HG03159 (cell line): Measurements from ENCODE around the gene DAG1.

ENCODE experiments used
- ATAC-seq: cut with Tn5 transposase; IDR thresholded peaks from one replicate; pipeline ENCODE4 v1.9.1; 2021; ENCODE audit warnings: mild to moderate bottlenecking, moderate library complexity; ENCODE audit not compliant: unreplicated experiment

DAG1 gene

DNA sequence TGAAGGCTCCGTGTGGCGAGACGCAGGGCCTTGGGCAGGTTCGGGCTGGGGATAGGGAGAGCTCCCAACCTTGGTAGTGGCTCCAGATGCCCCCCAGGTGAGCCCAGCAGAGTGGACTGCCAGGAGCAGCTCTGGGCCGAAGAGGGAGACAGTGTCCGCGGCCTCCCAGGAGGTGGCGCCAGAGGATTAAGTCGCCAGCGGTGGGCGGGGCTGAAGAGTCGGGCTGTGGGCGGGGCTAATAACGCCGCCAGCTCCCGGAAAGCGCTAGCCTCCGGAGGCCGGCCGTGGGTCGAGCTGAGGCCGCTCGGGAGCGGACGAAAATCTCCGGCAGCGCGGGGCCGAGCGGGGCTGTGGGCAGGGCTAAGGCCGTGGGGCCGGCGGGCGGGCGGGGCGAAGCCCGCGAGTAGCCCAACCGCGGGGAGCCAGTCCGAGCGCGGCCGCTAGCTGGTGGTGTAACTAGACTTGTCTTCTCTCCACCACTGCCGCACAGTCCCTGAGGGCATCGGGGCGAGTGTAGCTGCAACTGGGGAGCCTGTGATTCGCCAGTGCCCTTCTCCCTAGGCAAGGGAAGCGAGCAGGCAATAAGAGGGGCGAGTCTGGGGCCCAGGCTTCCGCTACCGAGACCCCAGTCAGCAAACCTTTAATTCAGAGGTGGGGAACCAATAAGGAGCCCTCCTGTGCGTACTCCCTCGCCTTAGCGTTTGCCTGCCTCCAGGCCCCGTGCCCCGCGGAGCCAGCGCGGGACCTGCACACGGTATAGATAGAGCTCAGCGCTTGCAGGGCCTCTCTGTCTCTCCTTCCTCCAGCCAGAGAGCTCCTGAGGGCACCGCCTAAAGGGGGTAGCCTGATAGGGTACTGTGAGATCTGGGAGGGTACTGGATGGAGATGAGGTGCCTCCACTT, 69.8 kb downstream of the DAG1 start:
- ATAC-seq: peak; percentile 79

DNA sequence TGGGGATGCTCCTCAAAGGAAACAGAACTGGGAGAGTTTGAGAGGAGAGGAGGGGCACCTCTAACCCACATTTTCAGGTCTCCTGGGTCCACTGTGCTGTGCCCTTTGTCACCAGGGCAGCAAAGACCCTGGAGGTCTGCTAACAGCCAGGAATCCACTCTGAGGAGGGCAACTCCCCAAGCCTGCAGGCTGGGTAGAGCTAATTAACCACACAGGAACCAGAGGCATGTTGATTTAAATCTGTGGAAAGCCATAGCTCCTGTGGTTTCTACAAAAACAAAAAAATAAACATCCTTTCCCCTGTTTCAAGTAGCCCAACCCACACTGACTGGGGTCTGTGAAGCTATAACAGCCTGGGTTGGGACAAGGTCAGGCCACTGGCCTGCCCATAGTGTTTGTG, 82.0 kb downstream of the DAG1 start:
- no peak for ATAC-seq

DNA sequence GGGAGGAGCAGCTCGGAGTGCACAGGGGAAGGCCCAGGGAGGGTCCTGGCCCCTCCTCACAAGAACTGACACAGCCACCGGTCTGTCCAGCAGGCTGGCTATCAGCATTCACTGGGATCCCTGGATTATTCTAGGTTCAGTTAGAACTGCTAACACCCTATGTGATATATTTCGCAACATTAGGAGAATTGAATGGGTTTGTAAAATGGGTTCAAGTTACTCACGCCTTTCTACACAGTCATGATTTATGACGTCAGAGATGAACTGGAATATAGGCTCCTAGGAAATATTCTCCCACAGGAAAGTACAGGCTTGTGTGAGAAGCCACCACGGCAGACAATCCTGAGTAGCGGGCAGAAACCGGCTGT, 83.2 kb downstream of the DAG1 start:
- ATAC-seq: no peak

DNA sequence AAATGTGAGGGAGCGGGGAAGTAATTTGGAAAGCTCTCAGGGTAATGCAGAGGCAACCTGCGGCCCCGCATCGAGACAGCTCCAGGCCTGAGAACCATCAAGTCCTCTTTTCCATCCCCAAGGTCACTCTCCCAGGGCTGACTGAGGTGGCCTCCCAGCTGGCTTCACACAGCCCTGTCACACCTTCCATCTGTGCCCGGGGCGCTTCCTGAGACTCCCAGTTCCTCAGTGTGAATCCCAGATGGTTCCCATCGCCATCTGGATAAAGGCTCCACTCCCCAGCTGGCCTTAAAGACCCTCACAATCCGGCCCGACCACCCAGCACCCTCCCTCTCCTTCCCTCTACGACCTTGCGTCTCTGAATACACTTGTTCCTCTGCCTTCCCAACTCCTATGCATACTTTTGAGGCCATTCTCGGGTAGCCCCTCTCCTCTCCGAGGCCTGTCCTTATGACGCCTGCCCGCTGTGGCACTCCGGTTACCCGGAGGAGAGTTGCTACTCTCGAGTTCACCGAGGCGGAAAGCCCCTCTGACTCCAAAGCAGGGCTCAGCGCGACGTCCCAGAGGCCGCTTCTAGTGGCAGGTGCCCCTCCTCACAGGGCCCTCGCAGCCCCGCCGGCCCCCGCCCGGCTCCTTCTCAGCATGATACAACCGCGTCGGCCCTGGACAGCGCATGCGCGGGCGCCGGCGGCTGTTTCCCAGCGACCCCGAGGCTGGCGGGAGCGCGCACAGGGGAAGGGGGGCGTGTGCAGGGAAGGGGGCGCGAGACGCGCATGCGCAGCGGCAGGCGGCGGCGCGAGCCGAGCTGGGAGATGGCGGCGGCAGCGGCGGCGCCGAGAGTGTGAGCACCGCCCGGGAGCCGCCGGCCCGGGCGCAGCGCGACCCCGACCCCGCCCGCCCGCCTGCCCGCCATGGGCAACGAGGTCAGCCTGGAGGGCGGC, 83.9 kb downstream of the DAG1 start, which contains the start of gene BSN:
BSN (plus strand) TSS at position 786 of the 941 bp plus-strand sequence; CDS start at position 912, 126 bp downstream.
- ATAC-seq: peak; percentile 84

DNA sequence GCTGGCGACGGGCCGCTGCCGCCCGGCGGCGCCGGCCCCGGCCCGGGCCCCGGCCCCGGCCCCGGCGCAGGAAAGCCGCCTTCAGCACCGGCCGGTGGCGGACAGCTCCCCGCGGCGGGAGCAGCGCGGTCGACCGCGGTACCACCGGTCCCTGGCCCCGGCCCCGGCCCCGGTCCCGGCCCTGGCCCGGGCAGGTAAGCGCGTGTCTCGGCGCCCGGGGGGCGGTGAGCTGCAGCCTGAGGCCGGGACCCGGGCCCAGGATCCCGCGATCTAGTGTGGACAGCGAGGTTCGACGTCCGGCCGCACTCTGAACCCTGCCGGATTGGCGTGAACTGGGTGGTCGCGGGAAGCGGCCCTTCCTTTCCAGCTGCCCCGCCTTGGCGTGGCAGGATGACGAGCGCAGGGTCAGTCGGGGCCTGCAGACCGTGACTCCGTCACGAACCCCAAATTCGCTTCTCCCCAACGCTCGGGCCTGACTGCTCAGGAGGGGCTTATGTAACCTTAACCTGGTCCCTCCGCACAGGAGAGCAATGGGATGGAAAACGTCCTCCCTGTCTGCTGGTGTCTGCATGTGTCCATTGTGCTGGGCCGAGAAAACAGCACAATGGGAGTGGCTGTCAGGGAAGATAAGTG, 84.7 kb downstream of the DAG1 start:
- ATAC-seq: peak; percentile 60

DNA sequence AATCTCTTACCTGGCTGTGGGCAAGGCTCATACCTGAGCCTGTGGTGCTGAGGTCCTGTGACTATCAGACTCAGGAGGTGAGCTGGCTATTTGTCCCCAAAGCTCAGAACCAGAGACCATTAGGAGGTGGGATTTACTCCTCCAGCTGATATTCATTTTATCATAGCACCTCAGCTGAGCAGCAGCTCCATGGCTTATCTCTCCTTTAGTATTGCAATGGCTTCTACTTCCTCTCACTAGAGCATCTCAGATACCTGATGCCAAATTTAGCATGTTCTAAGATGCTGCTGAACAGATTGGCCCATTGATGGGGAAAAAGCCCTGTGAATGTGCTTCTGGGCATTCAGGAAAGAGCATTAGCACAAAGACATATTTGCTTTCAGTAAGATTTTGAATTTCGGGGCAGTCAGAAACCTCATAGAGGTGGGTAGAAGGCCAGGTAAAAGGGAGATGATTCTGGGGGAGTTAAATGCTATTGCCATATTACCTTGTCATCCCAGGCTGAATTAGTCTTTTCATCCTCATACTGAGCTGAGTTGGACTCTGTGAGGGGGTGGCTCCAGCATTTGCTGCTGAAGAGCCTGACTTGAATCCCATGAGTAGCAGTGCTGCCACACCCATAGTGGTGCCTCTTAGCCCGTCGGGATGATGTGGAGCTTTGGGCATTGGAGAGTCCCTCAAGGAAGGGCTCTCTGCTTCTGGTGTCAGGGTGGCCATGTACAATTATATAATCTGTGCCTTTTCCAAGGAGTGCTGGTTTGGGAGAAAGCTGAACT, 86.6 kb downstream of the DAG1 start:
- no peak for ATAC-seq

DNA sequence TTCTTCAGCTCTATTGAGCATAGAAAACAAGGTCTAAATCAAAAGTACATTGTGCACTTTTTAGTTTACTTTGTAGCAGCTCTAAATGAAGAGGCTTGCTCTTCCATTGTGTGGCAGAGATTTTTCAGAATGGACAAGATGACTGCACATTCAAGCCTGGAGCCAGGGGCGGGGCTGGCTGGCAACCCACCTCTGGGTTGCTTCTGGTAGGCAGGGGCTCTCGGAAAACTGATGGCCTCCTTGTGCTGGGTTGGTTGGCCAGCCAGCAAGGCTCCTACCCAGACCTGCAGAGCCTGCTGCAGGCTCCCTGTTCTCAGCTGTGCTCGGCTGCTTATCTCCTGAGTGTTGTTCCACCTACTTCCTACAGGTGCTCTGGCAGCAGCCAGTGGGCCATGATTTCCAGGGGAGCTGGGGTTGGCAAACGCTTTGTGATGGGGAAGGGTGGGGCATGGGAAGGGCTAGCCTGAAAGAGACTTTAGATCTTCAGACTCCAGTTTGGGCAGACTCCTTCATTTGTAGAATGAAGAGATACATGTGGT, 93.0 kb downstream of the DAG1 start:
- ATAC-seq: no peak

DNA sequence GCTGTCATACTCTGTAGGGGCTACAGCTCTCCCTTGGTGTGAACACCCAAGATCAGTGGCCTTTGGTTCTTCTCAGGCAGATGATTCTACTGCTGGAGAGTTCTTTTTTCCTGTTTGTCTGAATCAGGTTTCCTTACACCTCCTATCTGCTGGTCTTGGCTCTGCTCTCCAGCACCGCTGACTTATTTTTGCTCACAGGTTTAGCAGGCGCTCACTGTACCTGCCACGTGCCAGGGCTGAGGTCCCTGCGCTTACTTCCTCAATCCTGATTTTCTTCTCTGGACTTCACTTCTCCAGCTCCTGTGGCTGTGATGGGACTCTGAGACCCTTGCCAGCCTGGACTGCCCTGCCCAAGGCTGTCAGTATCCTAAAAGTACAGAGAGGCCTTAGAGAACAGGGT, 93.7 kb downstream of the DAG1 start:
- no peak for ATAC-seq

DNA sequence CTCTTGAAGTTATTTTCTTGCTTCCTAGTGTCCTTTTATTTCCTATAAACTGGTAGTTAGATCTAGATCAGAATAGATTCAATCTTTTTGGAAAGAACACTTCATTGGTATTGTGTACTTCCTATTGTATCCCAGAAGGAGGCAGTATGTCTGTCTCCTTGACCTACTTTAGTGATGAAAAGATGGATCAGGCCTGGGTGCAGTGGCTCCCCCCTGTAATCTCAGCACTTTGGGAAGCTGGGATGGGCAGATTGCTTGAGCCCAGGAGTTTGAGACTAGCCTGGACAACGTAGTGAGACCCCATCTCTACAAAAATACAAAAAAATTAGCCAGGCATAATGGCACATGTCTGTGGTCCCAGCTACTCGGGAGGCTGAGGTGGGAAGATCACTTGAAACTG, 96.2 kb downstream of the DAG1 start:
- no peak for ATAC-seq

DNA sequence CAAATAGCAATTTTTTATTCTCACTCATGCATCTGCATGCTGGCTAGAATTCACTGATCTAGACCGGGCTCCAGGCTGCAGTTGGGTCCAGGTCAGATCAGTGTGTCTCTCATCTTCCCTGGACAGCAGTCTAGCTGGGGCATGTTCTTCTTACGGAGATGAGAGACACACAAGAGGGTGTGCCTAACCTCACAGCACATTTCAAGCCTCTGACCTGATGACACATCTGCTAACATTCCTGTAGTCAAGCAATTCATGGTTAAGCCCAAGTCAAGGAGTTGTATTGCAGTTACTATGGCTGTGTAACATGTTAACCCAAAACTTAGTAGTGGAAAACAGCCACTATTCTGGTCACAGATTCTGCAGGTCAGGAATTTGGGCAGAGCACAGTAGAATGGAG, 97.3 kb downstream of the DAG1 start:
- no peak for ATAC-seq

DNA sequence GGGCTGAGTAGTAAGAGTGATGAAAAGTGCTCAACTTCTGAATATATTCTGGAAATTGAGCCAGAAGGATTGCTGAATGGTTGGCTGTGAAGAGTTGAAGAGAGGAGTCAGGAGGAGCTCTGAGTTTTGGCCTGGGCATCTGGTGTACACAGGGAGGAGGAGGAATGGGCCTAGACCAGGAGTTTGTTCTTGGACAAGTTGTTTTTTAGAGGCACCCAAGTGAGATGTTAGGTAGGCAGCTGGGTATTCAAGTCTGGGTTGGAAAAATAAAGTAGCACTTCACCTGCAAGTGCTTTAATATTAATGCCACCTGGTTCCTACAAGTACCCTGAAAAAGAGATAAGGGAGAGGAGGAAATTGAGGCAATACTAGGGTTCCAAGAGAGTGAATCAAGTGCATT, 98.9 kb downstream of the DAG1 start:
- ATAC-seq: no peak

DNA sequence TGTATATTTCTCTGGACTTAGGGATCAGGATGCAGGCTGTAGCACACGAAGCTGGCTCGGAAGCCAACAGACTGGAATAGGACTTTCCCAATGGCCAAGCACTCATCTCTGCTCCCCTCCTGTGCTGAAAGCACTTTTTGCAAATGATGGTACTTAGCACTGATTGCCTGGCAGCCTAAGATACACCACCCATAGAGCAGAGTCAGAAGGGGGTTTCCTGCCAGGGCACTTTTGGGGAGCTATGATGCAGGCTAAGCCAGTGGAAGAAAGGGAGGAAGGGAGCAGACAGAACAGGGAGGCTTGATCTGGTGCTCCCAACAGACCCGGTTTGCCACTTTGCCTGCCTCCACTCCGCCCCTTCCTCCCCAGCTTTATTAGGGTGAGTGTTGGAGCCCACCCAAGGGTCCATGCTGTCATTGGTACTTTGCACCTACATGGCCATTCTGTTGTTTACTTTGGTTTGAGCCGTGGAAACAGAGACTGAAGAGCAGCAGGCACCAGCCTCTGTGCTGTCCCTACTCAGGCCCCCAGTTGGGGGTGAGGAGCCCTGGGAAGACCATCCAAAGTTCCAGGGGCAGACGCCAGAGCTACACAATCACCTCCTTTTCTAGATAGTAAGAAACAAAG, 100.1 kb downstream of the DAG1 start:
- ATAC-seq: no peak

DNA sequence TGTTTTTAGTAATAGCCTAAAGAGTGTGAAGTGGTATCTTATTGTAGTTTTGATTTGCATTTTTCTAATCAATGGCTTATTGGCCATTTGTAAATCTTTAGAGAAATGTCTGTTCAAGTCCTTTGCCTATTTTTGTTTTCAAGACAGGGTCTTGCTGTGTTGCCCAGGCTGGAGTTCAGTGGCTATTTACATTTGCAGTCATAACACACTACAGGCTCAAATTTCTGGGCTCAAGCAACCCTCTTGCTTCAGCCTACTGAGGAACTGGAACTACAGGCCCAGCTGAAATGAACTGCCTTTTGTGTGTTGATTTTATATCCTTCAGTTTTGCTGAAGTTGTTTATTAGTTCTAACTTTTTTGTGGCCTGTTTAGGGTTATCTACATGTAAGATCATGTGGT, 112.1 kb downstream of the DAG1 start:
- no peak for ATAC-seq
